Liver (tissue), 9 donors: ENCODE results near the gene CTNNBL1. TPM values are rescaled to one million over a fixed set of nuclear protein-coding genes. Genes with fewer than 3 reads are reported as not detected.

ENCODE experiments used
- DNase-seq: peaks from one replicate; pipeline ENCODE4 v3.0.0-alpha.2; 2017; ENCODE audit warnings: low spot score
- H3K27ac ChIP-seq, 2 donors: one replicate each; pipeline ENCODE4 v1.7.0; 2013; ENCODE audit warnings: inconsistent platforms in 2 of 2, low read length in 2 of 2, control low read depth in 1 of 2, low read depth in 1 of 2, mild to moderate bottlenecking in 1 of 2
- H3K27me3 ChIP-seq, 4 donors: one replicate each; pipeline versions ENCODE4 v1.6.1 to v1.7.0; 2013; ENCODE audit warnings: low read length in 3 of 4, inconsistent platforms in 1 of 4, mild to moderate bottlenecking in 1 of 4, moderate library complexity in 1 of 4; ENCODE audit not compliant: control insufficient read depth in 4 of 4, insufficient read depth in 4 of 4
- H3K36me3 ChIP-seq, 4 donors: one replicate each; pipeline versions ENCODE4 v1.6.1 to v1.7.0; 2013; ENCODE audit warnings: low read length in 3 of 4, mild to moderate bottlenecking in 3 of 4, low read depth in 1 of 4, moderate library complexity in 1 of 4; ENCODE audit not compliant: control insufficient read depth in 4 of 4, insufficient read depth in 3 of 4
- H3K4me1 ChIP-seq, 4 donors: one replicate each; pipeline versions ENCODE4 v1.6.1 to v1.7.0; 2013; ENCODE audit warnings: low read length in 3 of 4, mild to moderate bottlenecking in 3 of 4, moderate library complexity in 1 of 4; ENCODE audit not compliant: control insufficient read depth in 4 of 4, insufficient read depth in 4 of 4
- H3K4me3 ChIP-seq, 3 donors: one replicate each; pipeline versions ENCODE4 v1.6.1 to v1.7.0; 2013; ENCODE audit warnings: low read length in 3 of 3, control low read depth in 1 of 3, low read depth in 1 of 3, mild to moderate bottlenecking in 1 of 3
- H3K9ac ChIP-seq, 2 donors: one replicate each; pipeline ENCODE4 v1.7.0; 2013; ENCODE audit warnings: low read length in 2 of 2, mild to moderate bottlenecking in 2 of 2, moderate library complexity in 2 of 2, control low read depth in 1 of 2, low read depth in 1 of 2
- H3K9me3 ChIP-seq, 4 donors: one replicate each; pipeline versions ENCODE4 v1.6.1 to v1.7.0; 2013; ENCODE audit warnings: low read length in 3 of 4; ENCODE audit not compliant: control insufficient read depth in 4 of 4
- CTCF ChIP-seq: fragments of 150-350 bp; IDR thresholded peaks from 2 replicates; pipeline ENCODE4 v1.5.1; 2017; ENCODE audit warnings: improper control_type of control experiment, low read depth, low read length; ENCODE audit not compliant: missing input control
- EGR1 ChIP-seq, 2 donors: IDR thresholded peaks; 2 replicates each; pipeline ENCODE4 v1.6.1; 2016 to 2018; ENCODE audit warnings: antibody characterized with exemption in 2 of 2, low read depth in 2 of 2
- FOXA1 ChIP-seq: IDR thresholded peaks from 2 replicates; pipeline ENCODE4 v1.6.1; 2016; ENCODE audit warnings: antibody characterized with exemption
- GABPA ChIP-seq, 2 donors: IDR thresholded peaks in 1 of 2; conservative IDR thresholded peaks in 1 of 2; 2 replicates each; pipeline ENCODE4 v1.6.1; 2016; ENCODE audit warnings: antibody characterized with exemption in 2 of 2, mild to moderate bottlenecking in 1 of 2, moderate library complexity in 1 of 2
- HNF4G ChIP-seq: IDR thresholded peaks from 2 replicates; pipeline ENCODE4 v1.6.1; 2016; ENCODE audit warnings: antibody characterized with exemption
- JUND ChIP-seq, 2 donors: IDR thresholded peaks; 2 replicates each; pipeline ENCODE4 v1.6.1; 2016; ENCODE audit warnings: antibody characterized with exemption in 2 of 2
- MAX ChIP-seq: IDR thresholded peaks from 2 replicates; pipeline ENCODE4 v1.6.1; 2016; ENCODE audit warnings: antibody characterized with exemption
- NR2F2 ChIP-seq: IDR thresholded peaks from 2 replicates; pipeline ENCODE4 v1.6.1; 2016; ENCODE audit warnings: antibody characterized with exemption
- REST ChIP-seq: IDR thresholded peaks from 2 replicates; pipeline ENCODE4 v1.6.1; 2016; ENCODE audit warnings: antibody characterized with exemption, mild to moderate bottlenecking
- RXRA ChIP-seq, 2 donors: IDR thresholded peaks; 2 replicates each; pipeline ENCODE4 v1.6.1; 2017 to 2018; ENCODE audit warnings: antibody characterized with exemption in 2 of 2, mild to moderate bottlenecking in 1 of 2
- SP1 ChIP-seq: IDR thresholded peaks from 2 replicates; pipeline ENCODE4 v1.6.1; 2018; ENCODE audit warnings: antibody characterized with exemption, mild to moderate bottlenecking
- TAF1 ChIP-seq: conservative IDR thresholded peaks from 2 replicates; pipeline ENCODE4 v1.6.1; 2016; ENCODE audit warnings: antibody characterized with exemption, mild to moderate bottlenecking
- YY1 ChIP-seq: IDR thresholded peaks from 2 replicates; pipeline ENCODE4 v1.6.1; 2016; ENCODE audit warnings: antibody characterized with exemption, mild to moderate bottlenecking
- ZBTB33 ChIP-seq: IDR thresholded peaks from 2 replicates; pipeline ENCODE4 v1.6.1; 2016; ENCODE audit warnings: antibody characterized with exemption
- WGBS: extraction: QIAGEN DNeasy Blood & Tissue Kit; methylation state at CpG from one replicate; pipeline ENCODE4 v1.1.7; 2013; 5-methylcytosine and 5-hydroxymethylcytosine counted together
- polyA plus RNA-seq, 2 donors: library from polyadenylated mRNA; stranded (reverse) in 1 of 2; unstranded in 1 of 2; fragments of 200-250 nt in 1 of 2; fragments of >200 nt in 1 of 2; fragmentation: Nextera tagmentation in 1 of 2; extraction: Ambion mirVana in 1 of 2; gene quantifications; one replicate each; pipeline versions ENCODE4 v1.2.1 to v1.2.3, GENCODE V29; 2013 to 2015
- total RNA-seq, 2 donors: library from RNA; depleted of rRNA; stranded (reverse); fragments of >200 nt; gene quantifications; one replicate each; pipeline ENCODE4 v1.2.3, GENCODE V29; 2014
- TF ChIP-seq, protein P1 (sequence below): IDR thresholded peaks from 2 replicates; pipeline ENCODE4 v1.6.1; 2016; ENCODE audit warnings: antibody characterized with exemption
- donor health status: healthy.
- donor health status: healthy.
- donor health status: healthy.
- donor health status: healthy.
- donor health status: healthy.

Gene CTNNBL1
- total and polyA plus RNA-seq, 4 donors, result 18.3 to 25.4 (median 20.3) TPM

DNA sequence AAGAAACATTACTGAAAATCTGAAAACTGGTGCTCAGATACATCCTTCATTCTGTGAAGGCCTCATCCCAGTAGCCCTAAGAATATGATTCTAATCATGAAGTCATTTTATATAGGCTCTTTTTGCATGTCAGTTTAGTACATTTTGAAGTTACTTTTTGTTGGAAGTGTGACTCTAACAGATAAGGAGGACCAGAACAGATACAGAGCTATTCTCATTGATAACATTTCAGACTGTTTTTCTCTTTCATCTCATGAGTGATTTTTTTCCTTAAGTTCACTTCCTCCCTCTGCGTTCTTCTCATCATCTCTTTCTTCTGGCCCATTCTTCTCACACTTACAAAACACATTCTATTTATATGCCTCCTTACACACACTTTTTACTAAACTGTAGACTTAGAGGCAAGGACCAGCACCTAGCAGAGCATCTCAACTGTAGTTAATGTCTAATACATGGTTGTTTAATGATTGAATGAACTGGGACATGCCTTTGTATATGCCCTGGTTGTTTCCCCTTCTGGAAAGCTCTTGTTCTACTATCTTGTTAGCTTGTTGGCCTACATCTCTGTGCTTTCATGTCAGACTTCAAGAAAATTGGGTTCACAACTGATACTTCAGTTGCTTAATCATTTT, 8.7 kb downstream of the CTNNBL1 start:
- H3K4me3 ChIP-seq, result no peak overlapping the region
- no peak overlapping the region for H3K27ac ChIP-seq
- no peaks in the 10 kb centered on the region for H3K9me3 ChIP-seq
- H3K27me3 ChIP-seq, result no peaks in the 10 kb centered on the region
- H3K9ac ChIP-seq, result no peak overlapping the region
- peaks cover 0 to 2% (median 0%) of the 10 kb centered on the region in 4 donors for H3K36me3 ChIP-seq
- no peak for DNase-seq
- H3K4me1 ChIP-seq, result peaks cover 2 to 16% (median 6%) of the 10 kb centered on the region in 4 donors
- no peak for TF ChIP-seq CTCF
- no peak for TF ChIP-seq FOXA1
- no peak for TF ChIP-seq YY1
- no peak for TF ChIP-seq EGR1 (IDR thresholded peaks at IDR 0.05; ENCODE audit: low read depth in 2 of 2)
- TF ChIP-seq SP1, result no peak
- no peak for TF ChIP-seq GABPA (IDR thresholded peaks at IDR 0.05 in 1 of 2, conservative IDR thresholded peaks at IDR 0.05 in 1 of 2)
- TF ChIP-seq ZBTB33, result no peak
- no peak for TF ChIP-seq REST
- no peak for TF ChIP-seq TAF1
- TF ChIP-seq, protein P1, sequence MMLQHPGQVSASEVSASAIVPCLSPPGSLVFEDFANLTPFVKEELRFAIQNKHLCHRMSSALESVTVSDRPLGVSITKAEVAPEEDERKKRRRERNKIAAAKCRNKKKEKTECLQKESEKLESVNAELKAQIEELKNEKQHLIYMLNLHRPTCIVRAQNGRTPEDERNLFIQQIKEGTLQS, result no peak
- no peak for TF ChIP-seq RXRA (IDR thresholded peaks at IDR 0.05)
- no peak for TF ChIP-seq NR2F2
- TF ChIP-seq JUND (IDR thresholded peaks at IDR 0.05), result no peak
- no peak for TF ChIP-seq HNF4G
- TF ChIP-seq MAX, result no peak
- 81% methylated on average over 1 of the region's 1 CpG for WGBS
